ENCODE measurements around the gene AZU1.

GRCh38 chr19:797528-798414 is 29.9 kb upstream of the AZU1 start:
- no peak for TF ChIP-seq CTCF (IDR thresholded peaks at IDR 0.05; ENCODE audit: low read depth, low read length, poor library complexity, severe bottlenecking)
- TF ChIP-seq EZH2phosphoT487 (IDR thresholded peaks at IDR 0.05; ENCODE audit: borderline replicate concordance, low read length): no peak
